ENCODE measurements around the gene GAPDHS. TPM values are rescaled to one million over a fixed set of nuclear protein-coding genes. Genes with fewer than 3 reads are reported as not detected.

Gene GAPDHS
- total RNA-seq, 1 experiment from 2014 or later: not detected

DNA sequence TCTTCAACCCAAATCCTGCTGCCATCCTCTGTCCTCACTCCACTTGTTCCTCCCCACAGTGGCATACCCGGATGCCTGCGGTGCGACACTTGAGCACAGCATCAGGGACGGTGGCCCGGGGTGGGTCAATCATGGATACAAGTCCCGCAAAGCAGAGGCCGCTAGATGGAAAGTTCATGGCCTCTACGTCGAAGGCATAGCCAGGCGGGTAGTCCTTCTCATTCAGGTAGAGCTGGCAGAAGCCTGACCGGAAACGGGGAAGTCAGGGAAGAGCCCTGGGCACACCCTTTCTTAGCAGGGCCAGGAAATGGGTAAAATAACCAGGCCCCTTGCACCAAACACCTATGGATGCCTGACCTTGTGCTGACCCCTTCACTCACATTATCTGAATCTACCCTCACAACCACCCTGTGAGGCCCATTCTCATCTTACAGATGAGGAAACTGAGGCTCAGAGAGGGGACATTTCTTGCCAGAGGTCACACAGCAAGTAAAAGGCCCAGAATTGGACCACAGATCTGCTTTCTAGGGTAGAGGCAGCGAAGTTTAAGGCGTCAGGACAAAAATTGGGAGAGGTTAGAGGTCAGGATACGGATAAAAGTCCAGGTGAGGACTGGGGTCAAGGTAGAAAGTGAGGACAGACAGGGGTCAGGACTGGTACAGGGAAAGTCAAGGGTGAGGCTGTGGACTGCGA is 23.7 kb downstream of the GAPDHS start:
- Histone ChIP-seq H3K36me3 (ENCODE audit: control insufficient read depth in 1 of 2, insufficient read depth in 2 of 2, low read length in 2 of 2) (no peaks in the 10 kb centered on the region), H3K27me3 (ENCODE audit: insufficient read depth, low read length) (no peaks in the 10 kb centered on the region), H3K9me2 (ENCODE audit: insufficient read depth) (no peaks in the 10 kb centered on the region), H3K9ac (ENCODE audit: low read length) (no peak overlapping the region), H4K20me1 (ENCODE audit: insufficient read depth) (no peaks in the 10 kb centered on the region), H3K9me3 (ENCODE audit: control insufficient read depth in 1 of 2, insufficient read depth in 1 of 2, low read depth in 1 of 2, low read length in 2 of 2) (no peaks in the 10 kb centered on the region), H3K27ac (ENCODE audit: low read depth, low read length) (no peak overlapping the region), H3K79me2 (ENCODE audit: insufficient read depth, low read length) (no peaks in the 10 kb centered on the region), H3K4me1 (ENCODE audit: control insufficient read depth in 1 of 2, insufficient read depth in 2 of 2, low read length in 2 of 2) (peaks cover 0 to 12% of the 10 kb centered on the region in 2 experiments; a peak in 2 of 4 replicates), H3K4me2 (ENCODE audit: low read length) (peak overlapping the region; percentile 84), H3K4me3 (replicated peaks in 1 of 2; ENCODE audit: low read depth in 1 of 2, low read length in 2 of 2) (no peak overlapping the region), H2AFZ (ENCODE audit: low read depth, low read length, poor library complexity, severe bottlenecking) (no peak overlapping the region)
- ATAC-seq: no peak
- BruUV-seq (replicated peaks): no TSS peak
- intact Hi-C loops (cut with micrococcal nuclease): no loop called here
- ChIA-PET CTCF (interaction anchor here (1.0 to 1.7 kb wide), 3 partner anchors 8 to 156 kb away, joined by 3 to 8 read pairs (median 3); no protein-coding TSS in a partner anchor), POLR2A (no interaction called here), RAD21 (ENCODE audit: low non-redundant PET in 1 of 2, low total read pairs in 2 of 2, uncharacterized antibody in 2 of 2, unreplicated experiment in 2 of 2) (interaction anchor here in 1 of 2 experiments (0.8 kb wide), 1 partner anchor 91 kb away, joined by 3 read pairs; the partner anchor contains the start of gene COX6B1)
- DNase-seq (ENCODE audit: low read depth, low spot score): no peak
- TF ChIP-seq YY1 (IDR thresholded peaks at IDR 0.05; ENCODE audit: extremely low read depth, insufficient replicate concordance, low read depth, low read length) (no peak), CBX3 (IDR thresholded peaks at IDR 0.05; ENCODE audit: low read depth) (no peak), EZH2 (IDR thresholded peaks at IDR 0.05) (no peak), POLR2AphosphoS5 (IDR thresholded peaks at IDR 0.05; ENCODE audit: low read depth, low read length) (no peak), ZNF274 (IDR thresholded peaks at IDR 0.05; ENCODE audit: low read depth, low read length) (no peak), SP1 (IDR thresholded peaks at IDR 0.05; ENCODE audit: low read depth) (no peak), RAD21 (IDR thresholded peaks at IDR 0.05; ENCODE audit: low read depth) (no peak), EGR1 (IDR thresholded peaks at IDR 0.05; ENCODE audit: low read depth) (no peak)
- TF ChIP-seq, protein P1, sequence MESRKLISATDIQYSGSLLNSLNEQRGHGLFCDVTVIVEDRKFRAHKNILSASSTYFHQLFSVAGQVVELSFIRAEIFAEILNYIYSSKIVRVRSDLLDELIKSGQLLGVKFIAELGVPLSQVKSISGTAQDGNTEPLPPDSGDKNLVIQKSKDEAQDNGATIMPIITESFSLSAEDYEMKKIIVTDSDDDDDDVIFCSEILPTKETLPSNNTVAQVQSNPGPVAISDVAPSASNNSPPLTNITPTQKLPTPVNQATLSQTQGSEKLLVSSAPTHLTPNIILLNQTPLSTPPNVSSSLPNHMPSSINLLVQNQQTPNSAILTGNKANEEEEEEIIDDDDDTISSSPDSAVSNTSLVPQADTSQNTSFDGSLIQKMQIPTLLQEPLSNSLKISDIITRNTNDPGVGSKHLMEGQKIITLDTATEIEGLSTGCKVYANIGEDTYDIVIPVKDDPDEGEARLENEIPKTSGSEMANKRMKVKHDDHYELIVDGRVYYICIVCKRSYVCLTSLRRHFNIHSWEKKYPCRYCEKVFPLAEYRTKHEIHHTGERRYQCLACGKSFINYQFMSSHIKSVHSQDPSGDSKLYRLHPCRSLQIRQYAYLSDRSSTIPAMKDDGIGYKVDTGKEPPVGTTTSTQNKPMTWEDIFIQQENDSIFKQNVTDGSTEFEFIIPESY (IDR thresholded peaks at IDR 0.05; ENCODE audit: extremely low read depth, insufficient replicate concordance, low read length): no peak
- TF ChIP-seq, protein P2, sequence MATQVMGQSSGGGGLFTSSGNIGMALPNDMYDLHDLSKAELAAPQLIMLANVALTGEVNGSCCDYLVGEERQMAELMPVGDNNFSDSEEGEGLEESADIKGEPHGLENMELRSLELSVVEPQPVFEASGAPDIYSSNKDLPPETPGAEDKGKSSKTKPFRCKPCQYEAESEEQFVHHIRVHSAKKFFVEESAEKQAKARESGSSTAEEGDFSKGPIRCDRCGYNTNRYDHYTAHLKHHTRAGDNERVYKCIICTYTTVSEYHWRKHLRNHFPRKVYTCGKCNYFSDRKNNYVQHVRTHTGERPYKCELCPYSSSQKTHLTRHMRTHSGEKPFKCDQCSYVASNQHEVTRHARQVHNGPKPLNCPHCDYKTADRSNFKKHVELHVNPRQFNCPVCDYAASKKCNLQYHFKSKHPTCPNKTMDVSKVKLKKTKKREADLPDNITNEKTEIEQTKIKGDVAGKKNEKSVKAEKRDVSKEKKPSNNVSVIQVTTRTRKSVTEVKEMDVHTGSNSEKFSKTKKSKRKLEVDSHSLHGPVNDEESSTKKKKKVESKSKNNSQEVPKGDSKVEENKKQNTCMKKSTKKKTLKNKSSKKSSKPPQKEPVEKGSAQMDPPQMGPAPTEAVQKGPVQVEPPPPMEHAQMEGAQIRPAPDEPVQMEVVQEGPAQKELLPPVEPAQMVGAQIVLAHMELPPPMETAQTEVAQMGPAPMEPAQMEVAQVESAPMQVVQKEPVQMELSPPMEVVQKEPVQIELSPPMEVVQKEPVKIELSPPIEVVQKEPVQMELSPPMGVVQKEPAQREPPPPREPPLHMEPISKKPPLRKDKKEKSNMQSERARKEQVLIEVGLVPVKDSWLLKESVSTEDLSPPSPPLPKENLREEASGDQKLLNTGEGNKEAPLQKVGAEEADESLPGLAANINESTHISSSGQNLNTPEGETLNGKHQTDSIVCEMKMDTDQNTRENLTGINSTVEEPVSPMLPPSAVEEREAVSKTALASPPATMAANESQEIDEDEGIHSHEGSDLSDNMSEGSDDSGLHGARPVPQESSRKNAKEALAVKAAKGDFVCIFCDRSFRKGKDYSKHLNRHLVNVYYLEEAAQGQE (IDR thresholded peaks at IDR 0.05; ENCODE audit: low read depth): no peak
